ENCODE measurements around the gene CLEC16A.

CLEC16A gene

GRCh38 chr16:11020792-11021551 is 76.6 kb downstream of the CLEC16A start:
- TF ChIP-seq CTCF (IDR thresholded peaks at IDR 0.05) = no peak
- intact Hi-C loops (cut with DNase I; ENCODE audit: low total_unique reads) = no loop called here
- Histone ChIP-seq H3K27ac (no peak overlapping the region), H3K36me3 (peaks cover 17 to 47% (median 35%) of the 10 kb centered on the region in 3 donors), H3K4me3 (no peak overlapping the region), H3K27me3 (no peaks in the 10 kb centered on the region), H3K4me1 (no peaks in the 10 kb centered on the region), H3K9me3 (peaks cover 0 to 4% (median 0%) of the 10 kb centered on the region in 3 donors)
- no peak for DNase-seq

GRCh38 chr16:11022002-11022401 is 77.6 kb downstream of the CLEC16A start:
- Histone ChIP-seq H3K4me1 (no peaks in the 10 kb centered on the region), H3K27me3 (no peaks in the 10 kb centered on the region), H3K4me3 (no peak overlapping the region), H3K9me3 (peaks cover 0 to 12% (median 7%) of the 10 kb centered on the region in 3 donors), H3K27ac (no peak overlapping the region), H3K36me3 (peaks cover 27 to 56% (median 42%) of the 10 kb centered on the region in 3 donors)
- no peak for DNase-seq
- TF ChIP-seq CTCF (IDR thresholded peaks at IDR 0.05) = no peak
- intact Hi-C loops (cut with DNase I; ENCODE audit: low total_unique reads) = no loop called here

GRCh38 chr16:11023262-11024039 is 79.1 kb downstream of the CLEC16A start:
- Histone ChIP-seq H3K4me1 (no peaks in the 10 kb centered on the region), H3K4me3 (no peak overlapping the region), H3K27ac (no peak overlapping the region), H3K27me3 (no peaks in the 10 kb centered on the region), H3K9me3 (peaks cover 0 to 12% (median 8%) of the 10 kb centered on the region in 3 donors), H3K36me3 (peaks cover 40 to 69% (median 55%) of the 10 kb centered on the region in 3 donors)
- DNase-seq = no peak
- TF ChIP-seq CTCF (IDR thresholded peaks at IDR 0.05) = no peak
- intact Hi-C loops (cut with DNase I; ENCODE audit: low total_unique reads) = no loop called here

- intact Hi-C loops (cut with DNase I; ENCODE audit: low total_unique reads) = no loop called here
- Histone ChIP-seq H3K4me1 (no peaks in the 10 kb centered on the region), H3K27ac (no peak overlapping the region), H3K9me3 (peaks cover 0 to 12% (median 8%) of the 10 kb centered on the region in 3 donors), H3K4me3 (no peak overlapping the region), H3K36me3 (peaks cover 50 to 77% (median 64%) of the 10 kb centered on the region in 3 donors), H3K27me3 (no peaks in the 10 kb centered on the region)
- DNase-seq = no peak
- no peak for TF ChIP-seq CTCF (IDR thresholded peaks at IDR 0.05)
Measured at GRCh38 chr16:11024333-11025053, 80.1 kb downstream of the CLEC16A start.

- H3K27ac ChIP-seq = no peak overlapping the region
- intact Hi-C loops (cut with DNase I; ENCODE audit: low total_unique reads) = no loop called here
- no peaks in the 10 kb centered on the region for H3K27me3 ChIP-seq
- H3K4me1 ChIP-seq = no peaks in the 10 kb centered on the region
- DNase-seq = no peak
- no peak for TF ChIP-seq CTCF (IDR thresholded peaks at IDR 0.05)
- peaks cover 0 to 12% (median 8%) of the 10 kb centered on the region in 3 donors for H3K9me3 ChIP-seq
- peaks cover 50 to 76% (median 70%) of the 10 kb centered on the region in 3 donors for H3K36me3 ChIP-seq
- H3K4me3 ChIP-seq = no peak overlapping the region
Measured at GRCh38 chr16:11025120-11025531, 80.8 kb downstream of the CLEC16A start.

Data from tibial artery (tissue), 4 donors.